H1 (cell line): ENCODE results near the gene WNT9A. TPM values are rescaled to one million over a fixed set of nuclear protein-coding genes. Genes with fewer than 3 reads are reported as not detected.

Experiments
- KDM1A ChIP-seq: fragments of 200-600, 300-600 bp; sonication (generic); IDR thresholded peaks from 2 replicates; pipeline ENCODE4 v1.7.1; 2016; ENCODE audit warnings: mild to moderate bottlenecking, low read length, borderline replicate concordance
- RAD21 ChIP-seq, 2 experiments: IDR thresholded peaks in 1 of 2; conservative IDR thresholded peaks in 1 of 2; 2 replicates each; pipeline ENCODE4 v1.6.1; 2011; ENCODE audit warnings: low read depth in 2 of 2, low read length in 2 of 2, improper control_type of control experiment in 1 of 2, inconsistent platforms in 1 of 2, mild to moderate bottlenecking in 1 of 2, moderate library complexity in 1 of 2
- RNF2 ChIP-seq: fragments of 200-900, 300-1000 bp; sonication (generic); IDR thresholded peaks from 2 replicates; pipeline ENCODE4 v1.7.1; 2016; ENCODE audit warnings: borderline replicate concordance, low read depth, mild to moderate bottlenecking, antibody characterized with exemption, low read length; ENCODE audit not compliant: poor library complexity, severe bottlenecking; ENCODE audit errors: missing control alignments
- SRF ChIP-seq: IDR thresholded peaks from 2 replicates; pipeline ENCODE4 v1.6.1; 2011; ENCODE audit warnings: mild to moderate bottlenecking, low read depth, low read length, moderate library complexity
- polyA plus RNA-seq, 7 experiments: library from polyadenylated mRNA; depleted of rRNA in 3 of 7; stranded (reverse) in 5 of 7; unstranded in 2 of 7; fragments of >200 nt in 5 of 7; fragments of 200-250 nt in 2 of 7; gene quantifications; 1 replicate in 5 of 7; 2 replicates in 1 of 7; 4 replicates in 1 of 7; pipeline versions ENCODE4 v1.2.1 to v1.2.3, GENCODE V29; 2011 to 2013; ENCODE audit warnings: missing spikeins in 2 of 7, mixed read lengths in 2 of 7
- total RNA-seq: library from RNA; stranded (reverse); fragmentation: NEBNext Ultra II Directional; extraction: Animal tissue kit (Norgen Biotek cat#: 25700); gene quantifications from 2 replicates; pipeline ENCODE4 v1.2.1, GENCODE V29; 2021
- TF ChIP-seq, protein P1 (sequence below): IDR thresholded peaks from 2 replicates; pipeline ENCODE4 v1.6.1; 2011; ENCODE audit warnings: low read length, improper control_type of control experiment

Gene WNT9A
- total and polyA plus RNA-seq, 2 of the 8 experiments (the other 6 are each of a cell fraction or from before 2014, with no cell fraction given): 1.1 to 1.5 TPM

DNA sequence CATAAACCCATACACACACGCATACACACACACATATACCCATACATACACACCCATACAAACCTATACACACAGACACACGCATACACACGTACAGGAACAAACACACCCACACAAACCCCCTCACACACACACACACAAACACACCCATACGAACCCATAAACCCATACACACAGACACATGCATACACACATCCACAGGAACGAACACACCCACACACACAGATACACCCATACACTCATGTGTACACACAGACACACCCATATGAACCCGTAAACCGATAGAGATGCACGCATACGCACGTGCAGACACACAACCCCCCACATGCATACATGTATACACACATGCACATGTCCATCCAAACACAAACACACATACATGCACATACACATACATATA lies 9.5 kb downstream of the WNT9A start (continued):
- TF ChIP-seq RAD21 (IDR thresholded peaks at IDR 0.05 in 1 of 2, conservative IDR thresholded peaks at IDR 0.05 in 1 of 2; ENCODE audit: low read depth in 2 of 2, low read length in 2 of 2) (no peak), RNF2 (no peak), SRF (no peak), KDM1A (no peak)
- TF ChIP-seq, protein P1, sequence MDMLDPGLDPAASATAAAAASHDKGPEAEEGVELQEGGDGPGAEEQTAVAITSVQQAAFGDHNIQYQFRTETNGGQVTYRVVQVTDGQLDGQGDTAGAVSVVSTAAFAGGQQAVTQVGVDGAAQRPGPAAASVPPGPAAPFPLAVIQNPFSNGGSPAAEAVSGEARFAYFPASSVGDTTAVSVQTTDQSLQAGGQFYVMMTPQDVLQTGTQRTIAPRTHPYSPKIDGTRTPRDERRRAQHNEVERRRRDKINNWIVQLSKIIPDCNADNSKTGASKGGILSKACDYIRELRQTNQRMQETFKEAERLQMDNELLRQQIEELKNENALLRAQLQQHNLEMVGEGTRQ: no peak
